Osteoblast (primary cell): ENCODE results near the gene JAG2. TPM values are rescaled to one million over a fixed set of nuclear protein-coding genes. Genes with fewer than 3 reads are reported as not detected.

Experiments
- DNase-seq: peaks from one replicate; pipeline ENCODE4 v3.0.0; 2011; ENCODE audit warnings: low spot score, mixed read lengths; ENCODE audit not compliant: insufficient read length; ENCODE audit errors: missing footprints
- H2AFZ ChIP-seq: 2 replicates; pipeline ENCODE4 v1.6.0; 2011; ENCODE audit warnings: mild to moderate bottlenecking, low read length
- H3K27ac ChIP-seq: 2 replicates; pipeline ENCODE4 v1.5.1; 2011; ENCODE audit warnings: mild to moderate bottlenecking, low read depth, low read length, moderate library complexity
- H3K27me3 ChIP-seq: 2 replicates; pipeline ENCODE4 v1.6.0; 2012; ENCODE audit warnings: mild to moderate bottlenecking, control low read depth, inconsistent platforms, low read length, moderate library complexity; ENCODE audit not compliant: insufficient read depth
- H3K36me3 ChIP-seq: 2 replicates; pipeline ENCODE4 v1.5.1; 2011; ENCODE audit warnings: mild to moderate bottlenecking, low read length, control low read depth, moderate library complexity; ENCODE audit not compliant: insufficient read depth
- H3K4me1 ChIP-seq: 2 replicates; pipeline ENCODE4 v1.5.1; 2011; ENCODE audit warnings: mild to moderate bottlenecking, low read length, control low read depth, moderate library complexity; ENCODE audit not compliant: insufficient read depth
- H3K4me2 ChIP-seq: 2 replicates; pipeline ENCODE4 v1.6.0; 2011; ENCODE audit warnings: mild to moderate bottlenecking, low read length; ENCODE audit not compliant: insufficient read depth
- H3K4me3 ChIP-seq: fragments of 200-600 bp; sonication (generic); 3 replicates; pipeline ENCODE4 v1.5.1; 2012; ENCODE audit warnings: mild to moderate bottlenecking, low read length, inconsistent platforms; ENCODE audit not compliant: insufficient read depth
- H3K79me2 ChIP-seq: 2 replicates; pipeline ENCODE4 v1.6.0; 2012; ENCODE audit warnings: mild to moderate bottlenecking, low read length, control low read depth, inconsistent platforms; ENCODE audit not compliant: insufficient read depth
- H3K9me3 ChIP-seq: 2 replicates; pipeline ENCODE4 v1.5.1; 2011; ENCODE audit warnings: low read depth, low read length, control low read depth
- H4K20me1 ChIP-seq: 2 replicates; pipeline ENCODE4 v1.6.0; 2012; ENCODE audit warnings: mild to moderate bottlenecking, low read length, control low read depth; ENCODE audit not compliant: insufficient read depth
- total RNA-seq: library from RNA; depleted of rRNA; stranded (reverse); fragments of >200 nt; gene quantifications from 2 replicates; pipeline ENCODE4 v1.2.3, GENCODE V29; 2012
- TF ChIP-seq, protein P1 (sequence below): IDR thresholded peaks from 2 replicates; pipeline ENCODE4 v1.5.1; 2011; ENCODE audit warnings: mild to moderate bottlenecking, low read depth, low read length, moderate library complexity; ENCODE audit errors: extremely low read depth

Gene JAG2
- total RNA-seq, 1 donor = 3.3 TPM

DNA sequence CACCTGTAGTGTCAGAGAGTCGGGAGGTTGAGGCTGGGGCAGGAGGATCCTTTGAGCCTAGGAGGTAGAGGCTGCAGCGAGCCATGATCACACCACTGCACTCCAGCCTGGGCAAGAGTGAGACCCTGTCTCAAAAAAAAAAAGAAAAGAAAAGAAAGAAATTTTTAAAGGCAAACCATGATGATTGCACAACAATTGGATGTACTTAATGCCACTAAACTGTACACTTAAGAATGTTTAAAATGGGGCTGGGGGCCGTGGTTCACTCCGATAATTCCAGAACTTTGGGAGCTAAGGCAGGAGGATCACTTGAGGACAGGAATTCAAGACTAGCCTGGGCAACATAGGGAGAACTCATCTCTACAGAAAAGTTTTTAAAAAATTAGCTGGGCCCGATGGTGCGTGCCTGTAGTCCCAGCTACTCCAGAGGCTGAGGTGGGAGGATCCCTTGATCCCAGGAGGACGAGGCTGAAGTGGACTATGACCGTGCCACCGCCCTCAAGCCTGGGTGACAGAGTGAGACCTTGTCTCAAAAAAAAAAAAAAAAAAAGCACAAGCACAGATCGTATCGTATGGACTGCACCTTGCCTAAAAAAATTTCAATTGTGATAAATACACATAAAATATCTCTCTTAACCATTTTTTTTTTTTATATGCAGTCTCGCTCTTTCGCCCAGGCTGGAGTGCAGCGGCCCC lies 32.7 kb downstream of the JAG2 start:
- peaks cover 7% of the 10 kb centered on the region for H3K27me3 ChIP-seq
- TF ChIP-seq, protein P1, sequence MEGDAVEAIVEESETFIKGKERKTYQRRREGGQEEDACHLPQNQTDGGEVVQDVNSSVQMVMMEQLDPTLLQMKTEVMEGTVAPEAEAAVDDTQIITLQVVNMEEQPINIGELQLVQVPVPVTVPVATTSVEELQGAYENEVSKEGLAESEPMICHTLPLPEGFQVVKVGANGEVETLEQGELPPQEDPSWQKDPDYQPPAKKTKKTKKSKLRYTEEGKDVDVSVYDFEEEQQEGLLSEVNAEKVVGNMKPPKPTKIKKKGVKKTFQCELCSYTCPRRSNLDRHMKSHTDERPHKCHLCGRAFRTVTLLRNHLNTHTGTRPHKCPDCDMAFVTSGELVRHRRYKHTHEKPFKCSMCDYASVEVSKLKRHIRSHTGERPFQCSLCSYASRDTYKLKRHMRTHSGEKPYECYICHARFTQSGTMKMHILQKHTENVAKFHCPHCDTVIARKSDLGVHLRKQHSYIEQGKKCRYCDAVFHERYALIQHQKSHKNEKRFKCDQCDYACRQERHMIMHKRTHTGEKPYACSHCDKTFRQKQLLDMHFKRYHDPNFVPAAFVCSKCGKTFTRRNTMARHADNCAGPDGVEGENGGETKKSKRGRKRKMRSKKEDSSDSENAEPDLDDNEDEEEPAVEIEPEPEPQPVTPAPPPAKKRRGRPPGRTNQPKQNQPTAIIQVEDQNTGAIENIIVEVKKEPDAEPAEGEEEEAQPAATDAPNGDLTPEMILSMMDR = no peak
- no peak overlapping the region for H2AFZ ChIP-seq
- DNase-seq = no peak
- no peak overlapping the region for H3K4me3 ChIP-seq
- peaks cover 8% of the 10 kb centered on the region for H3K9me3 ChIP-seq
- no peak overlapping the region for H3K27ac ChIP-seq
- no peak overlapping the region for H3K4me2 ChIP-seq
- H3K36me3 ChIP-seq = no peaks in the 10 kb centered on the region
- H4K20me1 ChIP-seq = no peaks in the 10 kb centered on the region
- H3K4me1 ChIP-seq = no peaks in the 10 kb centered on the region
- H3K79me2 ChIP-seq = no peaks in the 10 kb centered on the region

DNA sequence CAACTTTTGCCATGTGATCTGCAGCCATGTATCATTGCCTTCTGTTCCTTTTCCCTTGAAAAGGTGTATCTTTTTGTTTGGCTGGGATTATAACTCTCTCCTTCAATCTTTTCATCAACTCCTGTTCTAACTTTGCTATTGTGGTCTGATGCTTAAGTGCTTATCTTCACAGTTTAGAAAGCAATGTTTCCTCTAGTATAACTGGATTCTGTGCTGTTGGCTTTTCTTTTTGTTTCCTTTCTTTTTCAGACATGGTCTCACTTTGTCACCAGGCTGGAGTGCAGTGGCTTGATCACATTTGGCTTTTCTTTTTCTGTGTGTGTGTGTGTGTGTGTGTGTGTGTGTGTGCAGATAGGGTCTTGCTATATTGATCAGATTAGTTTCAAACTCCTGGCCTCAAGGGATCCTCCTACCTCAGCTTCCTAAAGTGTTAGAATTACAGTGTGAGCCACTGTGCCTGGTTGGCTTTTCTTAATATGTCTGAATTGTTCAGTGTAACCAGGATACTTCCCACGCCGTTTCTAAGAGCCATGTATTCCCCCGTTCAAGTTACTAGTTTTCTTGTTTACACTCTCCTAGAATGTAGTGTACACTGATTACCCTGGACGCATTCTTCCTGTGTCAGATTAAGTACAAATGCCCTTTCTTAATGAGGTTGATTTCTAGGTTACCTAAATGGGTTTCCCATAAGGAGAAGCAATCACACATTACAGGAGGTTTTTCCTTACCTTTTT lies 35.5 kb downstream of the JAG2 start:
- H3K4me1 ChIP-seq = no peaks in the 10 kb centered on the region
- H2AFZ ChIP-seq = no peak overlapping the region
- H4K20me1 ChIP-seq = no peaks in the 10 kb centered on the region
- peaks cover 7% of the 10 kb centered on the region for H3K27me3 ChIP-seq
- no peaks in the 10 kb centered on the region for H3K79me2 ChIP-seq
- TF ChIP-seq, protein P1 = no peak
- no peak overlapping the region for H3K4me2 ChIP-seq
- H3K36me3 ChIP-seq = no peaks in the 10 kb centered on the region
- H3K9me3 ChIP-seq = no peaks in the 10 kb centered on the region
- no peak overlapping the region for H3K27ac ChIP-seq
- DNase-seq = no peak
- no peak overlapping the region for H3K4me3 ChIP-seq

DNA sequence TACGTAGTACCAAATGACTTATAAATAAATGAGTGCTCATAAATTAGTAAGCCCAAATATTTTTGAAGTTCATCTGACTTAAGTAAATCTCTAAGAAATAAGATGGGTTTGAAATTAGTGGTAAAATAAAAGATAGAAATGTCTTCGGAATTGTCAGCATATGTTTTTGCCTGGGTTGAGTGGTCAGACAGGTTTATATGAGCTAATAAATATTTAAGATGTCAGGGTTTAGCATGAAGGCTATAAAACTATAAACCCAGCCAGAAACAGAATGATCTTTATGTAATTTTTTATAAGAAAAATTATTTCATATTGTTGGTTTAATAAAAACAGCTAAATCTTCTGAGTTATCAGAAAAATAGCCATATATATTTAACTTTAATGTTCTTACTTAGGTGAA lies 37.3 kb downstream of the JAG2 start:
- Histone ChIP-seq H3K27me3 (peaks cover 13% of the 10 kb centered on the region), H3K27ac (no peak overlapping the region), H2AFZ (no peak overlapping the region), H3K79me2 (no peaks in the 10 kb centered on the region), H3K4me3 (no peak overlapping the region), H3K36me3 (no peaks in the 10 kb centered on the region), H4K20me1 (no peaks in the 10 kb centered on the region), H3K4me1 (no peaks in the 10 kb centered on the region), H3K9me3 (no peaks in the 10 kb centered on the region), H3K4me2 (no peak overlapping the region)
- DNase-seq = no peak
- TF ChIP-seq, protein P1 = no peak

DNA sequence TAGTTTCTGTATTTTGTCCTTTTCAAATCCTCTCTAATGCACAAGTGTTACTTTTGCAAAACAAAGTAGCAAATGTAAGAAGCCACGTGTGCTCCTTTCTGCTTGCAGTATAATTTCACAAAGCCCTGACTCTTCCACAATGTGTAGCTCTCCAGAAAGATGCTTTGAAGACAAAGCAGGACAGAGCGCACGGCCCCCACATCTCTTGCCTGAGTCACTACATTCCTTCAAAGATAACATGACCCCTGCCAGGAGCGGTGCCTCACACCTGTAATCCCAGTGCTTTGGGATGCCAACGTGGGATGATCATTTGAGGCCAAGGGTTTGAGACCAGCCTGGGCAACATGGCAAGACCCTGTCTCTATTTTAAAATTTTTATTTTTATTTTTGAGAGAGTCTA lies 40.5 kb downstream of the JAG2 start:
- TF ChIP-seq, protein P1 = no peak
- DNase-seq = no peak

More for the DNA sequence above, 40.5 kb downstream of the JAG2 start:
- no peaks in the 10 kb centered on the region for H3K79me2 ChIP-seq
- H3K27ac ChIP-seq = no peak overlapping the region
- H3K4me2 ChIP-seq = no peak overlapping the region
- H3K27me3 ChIP-seq = peaks cover 30% of the 10 kb centered on the region
- no peaks in the 10 kb centered on the region for H3K9me3 ChIP-seq
- H3K36me3 ChIP-seq = no peaks in the 10 kb centered on the region
- no peaks in the 10 kb centered on the region for H3K4me1 ChIP-seq
- H4K20me1 ChIP-seq = no peaks in the 10 kb centered on the region
- no peak overlapping the region for H2AFZ ChIP-seq
- no peak overlapping the region for H3K4me3 ChIP-seq
